Smooth muscle cell of the brain vasculature (primary cell): Measurements from ENCODE around the gene C11orf42.
"Not testable (repeated sequence)": the region's sequence is repeated elsewhere in the genome, so short reads cannot be mapped to it uniquely, and the experiment has no call there.

Experiments used
- DNase-seq: peaks from one replicate; pipeline ENCODE4 v3.0.0-alpha.2; 2012; ENCODE audit warnings: low read depth, low spot score

Gene C11orf42

GRCh38 chr11:6223854-6224253, 18.5 kb downstream of the C11orf42 start:
- no peak for DNase-seq

GRCh38 chr11:6224421-6224820, 19.1 kb downstream of the C11orf42 start:
- no peak for DNase-seq

- DNase-seq = no peak
Measured at GRCh38 chr11:6225024-6225423, 19.7 kb downstream of the C11orf42 start.

- DNase-seq = no peak
Measured at GRCh38 chr11:6225896-6226295, 20.5 kb downstream of the C11orf42 start.

DNA sequence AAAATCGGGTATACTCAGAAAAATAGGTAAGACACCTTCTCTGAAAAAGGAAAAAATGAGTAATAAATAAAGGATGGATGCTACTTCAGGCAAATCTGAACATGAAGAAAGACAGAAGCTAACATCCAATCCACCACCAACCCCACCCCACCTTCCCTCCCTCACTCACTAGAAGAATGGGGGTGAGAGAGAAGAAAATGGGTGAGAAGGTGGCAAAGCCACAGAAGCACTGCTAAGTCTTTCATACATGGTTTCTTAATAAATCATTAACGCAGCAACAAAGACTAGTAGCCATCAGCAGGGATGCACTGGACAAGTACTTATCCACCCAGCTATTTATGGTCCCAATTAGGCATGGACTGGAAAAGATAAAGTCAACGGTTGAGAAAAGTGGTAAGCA, 23.2 kb downstream of the C11orf42 start:
- DNase-seq = no peak

GRCh38 chr11:6229911-6230310, 24.6 kb downstream of the C11orf42 start:
- DNase-seq = no peak

- DNase-seq = no peak
Measured at GRCh38 chr11:6232899-6233298, 27.5 kb downstream of the C11orf42 start.

- no peak for DNase-seq
Measured at GRCh38 chr11:6233984-6234386, 28.6 kb downstream of the C11orf42 start.

DNA sequence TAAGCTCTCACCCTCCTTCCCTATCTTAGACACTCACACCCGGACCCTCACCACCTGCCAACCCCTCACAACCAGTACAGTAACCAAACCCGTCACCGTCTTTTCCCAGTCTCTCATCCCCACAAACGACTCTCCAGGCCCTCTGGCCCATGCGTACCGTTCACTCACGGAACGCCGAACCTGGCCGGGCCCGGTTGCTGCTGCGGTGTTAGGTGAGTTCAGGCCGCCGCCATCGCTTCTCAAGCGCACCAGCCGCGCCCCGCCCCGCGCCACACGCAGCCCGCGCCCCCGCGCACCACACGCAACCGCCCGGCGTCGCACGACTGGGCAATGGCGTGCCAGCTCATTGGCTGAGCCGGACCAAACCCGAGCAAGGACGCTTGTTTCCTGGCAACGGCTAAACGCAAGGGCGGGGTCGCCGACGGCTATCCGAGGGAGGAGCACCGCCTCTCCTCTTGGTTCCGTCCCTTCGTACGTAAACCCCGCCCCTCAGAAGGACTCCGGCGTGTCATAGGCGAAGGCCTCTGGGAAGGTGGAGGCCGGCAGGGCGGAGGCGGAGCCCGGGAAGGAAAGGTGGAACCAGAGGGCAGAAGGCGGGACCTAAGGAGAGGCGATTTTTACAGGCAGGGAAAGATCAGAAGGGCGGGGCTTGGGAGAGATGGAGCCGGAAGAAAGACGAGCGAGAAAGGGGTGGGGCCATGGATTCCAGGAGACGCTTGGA, 29.2 kb downstream of the C11orf42 start, which contains the start of gene FHIP1B:
FHIP1B (minus strand) TSS at position 250 of the 721 bp plus-strand sequence. CDS start 10,120 bp downstream, outside the sequence.
- DNase-seq = peak; percentile 99

- DNase-seq = no peak
Measured at GRCh38 chr11:6237266-6237665, 31.9 kb downstream of the C11orf42 start.

- DNase-seq = no peak
Measured at GRCh38 chr11:6237761-6238302, 32.5 kb downstream of the C11orf42 start.

DNA sequence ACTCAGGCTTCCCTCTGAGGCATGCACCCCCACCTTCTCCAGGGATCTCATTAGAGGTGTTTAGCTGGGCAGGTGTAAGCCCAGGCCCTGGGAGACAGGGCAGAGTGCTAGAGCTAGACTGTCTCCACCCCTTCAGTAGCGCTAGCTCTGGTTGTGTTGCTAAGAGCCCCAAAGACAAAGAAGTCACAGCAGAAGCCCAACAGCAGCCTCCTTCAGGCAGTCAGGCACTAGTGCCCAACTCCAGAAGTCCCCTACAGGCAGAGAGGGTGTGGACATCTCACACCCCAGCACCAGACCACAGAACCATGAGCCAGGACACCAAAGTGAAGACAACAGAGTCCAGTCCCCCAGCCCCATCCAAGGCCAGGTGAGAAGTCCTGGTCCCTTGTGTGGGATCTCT, 33.5 kb downstream of the C11orf42 start, which contains the start of gene CNGA4:
CNGA4 (plus strand) TSS at position 188 of the 400 bp plus-strand sequence; CDS start at position 306, 118 bp downstream.
- no peak for DNase-seq

DNA sequence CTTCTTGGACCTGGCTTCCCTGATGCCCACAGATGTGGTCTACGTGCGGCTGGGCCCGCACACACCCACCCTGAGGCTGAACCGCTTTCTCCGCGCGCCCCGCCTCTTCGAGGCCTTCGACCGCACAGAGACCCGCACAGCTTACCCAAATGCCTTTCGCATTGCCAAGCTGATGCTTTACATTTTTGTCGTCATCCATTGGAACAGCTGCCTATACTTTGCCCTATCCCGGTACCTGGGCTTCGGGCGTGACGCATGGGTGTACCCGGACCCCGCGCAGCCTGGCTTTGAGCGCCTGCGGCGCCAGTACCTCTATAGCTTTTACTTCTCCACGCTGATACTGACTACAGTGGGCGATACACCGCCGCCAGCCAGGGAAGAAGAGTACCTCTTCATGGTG, 34.8 kb downstream of the C11orf42 start:
- DNase-seq = no peak

DNA sequence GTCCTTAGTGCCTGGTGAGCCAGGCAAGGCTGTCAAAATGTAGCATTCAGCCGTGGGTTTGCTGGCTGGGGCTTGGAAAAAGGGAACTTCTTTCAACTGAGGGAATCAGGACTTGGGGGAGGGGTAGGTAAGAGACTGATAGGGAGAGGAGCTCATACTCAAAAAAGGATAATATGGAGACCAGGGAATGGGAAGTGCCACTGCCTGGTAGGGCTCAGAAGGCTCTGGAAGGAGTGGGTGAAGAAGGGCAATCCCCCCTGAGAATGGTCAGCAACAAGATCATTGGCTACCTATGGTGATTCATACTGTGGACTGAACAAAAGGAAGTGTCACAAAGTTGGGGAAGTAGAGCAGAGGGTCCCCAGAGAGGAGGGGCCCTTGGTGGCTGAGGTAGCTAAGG, 35.4 kb downstream of the C11orf42 start:
- DNase-seq = no peak

DNA sequence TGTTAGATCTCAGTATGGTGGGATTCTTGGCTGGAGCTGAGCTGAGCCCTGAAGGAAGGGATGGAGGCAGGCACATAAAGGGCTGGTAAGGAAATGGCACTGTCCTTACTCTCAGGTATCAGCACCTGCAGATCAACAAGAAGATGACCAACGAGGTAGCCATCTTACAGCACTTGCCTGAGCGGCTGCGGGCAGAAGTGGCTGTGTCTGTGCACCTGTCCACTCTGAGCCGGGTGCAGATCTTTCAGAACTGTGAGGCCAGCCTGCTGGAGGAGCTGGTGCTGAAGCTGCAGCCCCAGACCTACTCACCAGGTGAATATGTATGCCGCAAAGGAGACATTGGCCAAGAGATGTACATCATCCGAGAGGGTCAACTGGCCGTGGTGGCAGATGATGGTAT, 36.0 kb downstream of the C11orf42 start:
- no peak for DNase-seq

GRCh38 chr11:6245536-6245935, 40.2 kb downstream of the C11orf42 start:
- DNase-seq = no peak

DNA sequence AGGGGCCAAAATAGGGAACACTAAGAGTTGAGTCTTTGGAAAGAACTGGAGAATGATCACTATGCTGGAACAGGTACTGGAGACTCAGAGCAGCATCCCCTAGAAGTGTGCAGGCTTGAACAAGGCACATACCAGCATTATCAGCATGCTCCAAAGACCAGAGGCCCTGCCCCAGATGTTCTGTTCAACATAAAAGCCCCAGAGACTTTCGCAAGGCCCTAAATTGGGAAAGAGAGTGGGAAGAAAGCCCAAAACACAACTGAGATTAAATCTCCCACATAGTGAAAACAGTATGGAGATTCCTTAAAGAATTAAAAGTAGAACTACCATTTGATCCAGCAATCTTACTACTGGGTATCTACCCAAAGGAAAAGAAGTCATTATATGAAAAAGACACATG, 42.9 kb downstream of the C11orf42 start:
- no peak for DNase-seq

DNA sequence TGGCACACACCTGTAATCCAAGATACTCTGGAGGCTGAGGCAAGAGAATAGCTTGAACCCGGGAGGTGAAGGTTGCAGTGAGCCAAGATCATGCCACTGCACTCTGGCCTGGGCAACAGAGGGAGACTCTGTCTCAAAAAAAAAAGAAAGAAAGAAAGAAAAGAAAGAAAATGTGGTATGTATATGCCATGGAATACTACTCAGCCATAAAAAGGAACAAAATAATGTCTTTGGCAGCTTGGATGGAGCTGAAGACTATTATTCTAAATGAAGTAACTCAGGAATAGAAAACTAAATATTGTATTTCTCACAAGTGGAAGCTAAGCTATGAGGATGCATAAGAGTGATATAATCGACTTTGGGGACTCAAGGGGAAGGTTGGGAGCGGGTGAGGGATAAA, 43.5 kb downstream of the C11orf42 start:
- DNase-seq = not testable (repeated sequence)

DNA sequence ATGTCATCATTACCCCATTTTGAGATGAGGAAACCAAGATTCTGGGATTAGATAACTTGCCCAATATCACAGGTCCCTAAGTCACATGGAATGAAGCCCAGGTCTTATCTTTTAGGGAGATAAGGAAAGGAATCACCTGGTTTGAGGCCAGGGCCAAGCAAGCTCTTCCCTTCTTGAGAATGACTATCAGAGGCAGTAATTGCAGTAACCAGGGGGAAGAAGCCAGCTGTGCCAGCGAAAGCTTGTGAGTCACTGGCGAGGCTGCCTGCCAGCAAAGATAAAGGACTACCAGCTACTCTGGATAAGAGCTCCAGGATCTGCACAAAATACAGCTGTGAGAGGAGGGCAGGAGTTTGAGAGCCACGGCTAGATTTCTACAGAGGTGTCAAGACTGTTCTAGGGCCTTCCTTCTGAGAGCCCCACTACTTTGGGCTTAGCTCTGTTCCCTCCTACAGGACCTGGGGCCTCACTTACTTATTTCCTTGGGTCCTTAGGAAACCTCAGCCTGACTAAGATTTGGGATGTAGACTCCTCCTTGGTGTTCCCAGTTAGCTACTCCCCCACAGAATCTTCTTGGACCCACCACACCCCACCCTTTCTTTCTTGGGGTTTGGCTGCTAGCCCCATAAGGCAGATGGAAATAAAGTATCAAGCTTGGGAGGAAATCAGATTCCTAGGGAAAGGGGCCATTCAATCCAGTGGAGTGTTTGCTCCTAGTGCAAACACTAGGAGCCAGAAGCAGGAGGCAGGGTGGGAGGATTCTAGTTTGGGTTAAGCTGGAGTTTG, 44.6 kb downstream of the C11orf42 start:
- DNase-seq = no peak

GRCh38 chr11:6251120-6251733, 45.9 kb downstream of the C11orf42 start:
- DNase-seq = peak; percentile 26

DNA sequence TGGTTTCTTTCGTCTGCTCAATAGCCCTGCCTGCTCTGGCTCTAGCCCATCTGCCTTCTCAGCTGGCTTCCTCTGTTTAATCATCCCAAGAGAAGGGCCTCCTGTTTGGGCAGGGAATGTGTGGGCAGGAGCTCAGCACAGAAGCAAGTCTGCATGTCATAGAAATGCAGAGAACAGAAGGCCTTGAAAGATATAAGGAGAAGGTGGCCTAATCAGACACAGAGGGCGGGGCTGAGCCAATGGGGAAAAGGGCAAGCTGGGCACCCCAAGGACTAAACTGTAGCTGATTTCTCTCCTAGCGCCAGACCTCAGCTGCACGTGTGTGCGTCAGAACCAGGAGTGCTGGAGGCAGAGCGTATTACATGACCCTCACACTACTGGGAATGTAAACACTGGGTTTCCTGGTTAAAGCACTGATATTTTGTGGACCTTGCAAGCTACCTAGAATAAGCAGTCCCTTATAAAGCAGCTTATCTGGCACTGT, 46.7 kb downstream of the C11orf42 start:
- DNase-seq = no peak

GRCh38 chr11:6253197-6253596, 47.8 kb downstream of the C11orf42 start:
- no peak for DNase-seq
